Stimulated activated naive CD8-positive, alpha-beta T cell treated with anti-CD3 and anti-CD28 coated beads, Interleukin-15, amount 100 ng/mL, for 72 hours (primary cell): Measurements from ENCODE around the gene TRIM2.
A peak's percentile ranks its signal among the peaks of the same experiment; 100 is the strongest.
"Not testable (repeated sequence)": the region's sequence is repeated elsewhere in the genome, so short reads cannot be mapped to it uniquely, and the experiment has no call there.

Experiments used
- ATAC-seq: fragments of 150-1000 bp; cut with Tn5 transposase; 2 replicates; pipeline ENCODE4 v1.10.0; 2021; ENCODE audit warnings: mild to moderate bottlenecking, moderate library complexity
- DNase-seq, 2 donors: peaks; one replicate each; pipeline ENCODE4 v3.0.0; 2021 to 2022
- H3K27ac Mint-ChIP-seq, 2 donors: one replicate each; pipeline ENCODE4 v1.8.0; 2022; ENCODE audit warnings: mild to moderate bottlenecking in 2 of 2, mixed read lengths in 2 of 2, moderate library complexity in 2 of 2
- H3K27me3 Mint-ChIP-seq: one replicate; pipeline ENCODE4 v1.8.0; 2022; ENCODE audit warnings: mixed read lengths
- H3K4me1 Mint-ChIP-seq: one replicate; pipeline ENCODE4 v1.8.0; 2022; ENCODE audit warnings: mild to moderate bottlenecking, mixed read lengths
- H3K4me3 Mint-ChIP-seq, 2 donors: one replicate each; pipeline ENCODE4 v1.8.0; 2022; ENCODE audit warnings: mild to moderate bottlenecking in 2 of 2, mixed read lengths in 2 of 2, moderate library complexity in 1 of 2
- H3K9me3 Mint-ChIP-seq, 2 donors: one replicate each; pipeline ENCODE4 v1.8.0; 2022; ENCODE audit warnings: mixed read lengths in 2 of 2

The TRIM2 gene

GRCh38 chr4:153204247-153204671 lies at the start of gene TRIM2:
Gene TRIM2, plus strand, starts transcription at chr4:153204443. Its CDS starts 88 bp downstream, at chr4:153204531.
- ATAC-seq = no peak
- no peak for DNase-seq
- no peaks in the 10 kb centered on the region for H3K9me3 Mint-ChIP-seq
- peaks cover 5% of the 10 kb centered on the region for H3K27me3 Mint-ChIP-seq
- H3K27ac Mint-ChIP-seq = no peak within 1 kb of the TSS
- peaks cover 35% of the 10 kb centered on the region for H3K4me1 Mint-ChIP-seq
- H3K4me3 Mint-ChIP-seq = peak within 1 kb of the TSS; percentile 39 to 58

- H3K4me3 Mint-ChIP-seq = no peak overlapping the region
- H3K27ac Mint-ChIP-seq = no peak overlapping the region
- H3K27me3 Mint-ChIP-seq = peaks cover 44% of the 10 kb centered on the region
- ATAC-seq (no peak), DNase-seq (no peak)
- H3K9me3 Mint-ChIP-seq = no peaks in the 10 kb centered on the region
- H3K4me1 Mint-ChIP-seq = peaks cover 90% of the 10 kb centered on the region
Measured at GRCh38 chr4:153155686-153156085, 48.6 kb upstream of the TRIM2 start.

- Mint-ChIP-seq H3K4me1 (peaks cover 87% of the 10 kb centered on the region), H3K27ac (no peak overlapping the region), H3K9me3 (no peaks in the 10 kb centered on the region), H3K4me3 (peak overlapping the region; percentile 44 to 58), H3K27me3 (peaks cover 44% of the 10 kb centered on the region)
- peak in 1 of 2 donors; percentile 25 for DNase-seq
- no peak for ATAC-seq
Measured at GRCh38 chr4:153156263-153156662, 48.0 kb upstream of the TRIM2 start.

GRCh38 chr4:153156721-153157120 lies 47.5 kb upstream of the TRIM2 start:
- no peak for DNase-seq
- H3K9me3 Mint-ChIP-seq = no peaks in the 10 kb centered on the region
- H3K4me3 Mint-ChIP-seq = peak overlapping the region in 1 of 2 donors; percentile 58
- H3K4me1 Mint-ChIP-seq = peaks cover 83% of the 10 kb centered on the region
- ATAC-seq = no peak
- no peak overlapping the region for H3K27ac Mint-ChIP-seq
- H3K27me3 Mint-ChIP-seq = peaks cover 39% of the 10 kb centered on the region

- ATAC-seq (no peak), DNase-seq (no peak)
- Mint-ChIP-seq H3K27ac (no peak overlapping the region), H3K4me3 (no peak overlapping the region), H3K9me3 (no peaks in the 10 kb centered on the region), H3K4me1 (peaks cover 60% of the 10 kb centered on the region), H3K27me3 (peaks cover 27% of the 10 kb centered on the region)
Measured at GRCh38 chr4:153159016-153159415, 45.2 kb upstream of the TRIM2 start.

- ATAC-seq = peak; percentile 68
Measured at GRCh38 chr4:153159728-153160221, 44.5 kb upstream of the TRIM2 start.

GRCh38 chr4:153160821-153161220 lies 43.4 kb upstream of the TRIM2 start:
- H3K9me3 Mint-ChIP-seq = no peaks in the 10 kb centered on the region
- H3K27ac Mint-ChIP-seq = no peak overlapping the region
- H3K4me1 Mint-ChIP-seq = peaks cover 44% of the 10 kb centered on the region
- peaks cover 21% of the 10 kb centered on the region for H3K27me3 Mint-ChIP-seq
- DNase-seq (no peak), ATAC-seq (no peak)
- H3K4me3 Mint-ChIP-seq = no peak overlapping the region

More at GRCh38 chr4:153159728-153160221, 44.5 kb upstream of the TRIM2 start:
- DNase-seq = no peak
- H3K4me1 Mint-ChIP-seq = peaks cover 55% of the 10 kb centered on the region
- peaks cover 25% of the 10 kb centered on the region for H3K27me3 Mint-ChIP-seq
- no peaks in the 10 kb centered on the region for H3K9me3 Mint-ChIP-seq
- H3K27ac Mint-ChIP-seq = peak overlapping the region in 1 of 2 donors; percentile 54
- H3K4me3 Mint-ChIP-seq = peak overlapping the region; percentile 3 to 27

GRCh38 chr4:153161226-153161963 lies 42.8 kb upstream of the TRIM2 start:
- H3K27ac Mint-ChIP-seq = no peak overlapping the region
- H3K4me3 Mint-ChIP-seq = no peak overlapping the region
- DNase-seq = no peak
- H3K9me3 Mint-ChIP-seq = no peaks in the 10 kb centered on the region
- ATAC-seq = no peak
- H3K4me1 Mint-ChIP-seq = peaks cover 39% of the 10 kb centered on the region
- peaks cover 20% of the 10 kb centered on the region for H3K27me3 Mint-ChIP-seq

- not testable (repeated sequence) for ATAC-seq, H3K4me3 Mint-ChIP-seq, DNase-seq, H3K9me3 Mint-ChIP-seq, H3K4me1 Mint-ChIP-seq, H3K27ac Mint-ChIP-seq
- peaks cover 24% of the 10 kb centered on the region for H3K27me3 Mint-ChIP-seq
Measured at GRCh38 chr4:153165236-153165635, 39.0 kb upstream of the TRIM2 start.

GRCh38 chr4:153166716-153167501 lies 37.3 kb upstream of the TRIM2 start:
- Mint-ChIP-seq H3K27me3 (peaks cover 24% of the 10 kb centered on the region), H3K4me3 (no peak overlapping the region), H3K27ac (no peak overlapping the region), H3K4me1 (no peaks in the 10 kb centered on the region), H3K9me3 (no peaks in the 10 kb centered on the region)
- no peak for DNase-seq
- no peak for ATAC-seq

GRCh38 chr4:153169776-153170175 lies 34.5 kb upstream of the TRIM2 start:
- ATAC-seq (no peak), DNase-seq (no peak)
- no peaks in the 10 kb centered on the region for H3K9me3 Mint-ChIP-seq
- H3K4me1 Mint-ChIP-seq = no peaks in the 10 kb centered on the region
- no peak overlapping the region for H3K27ac Mint-ChIP-seq
- H3K4me3 Mint-ChIP-seq = no peak overlapping the region
- H3K27me3 Mint-ChIP-seq = peaks cover 24% of the 10 kb centered on the region

GRCh38 chr4:153170407-153170806 lies 33.8 kb upstream of the TRIM2 start:
- ATAC-seq (no peak), DNase-seq (no peak)
- Mint-ChIP-seq H3K27ac (no peak overlapping the region), H3K9me3 (no peaks in the 10 kb centered on the region), H3K27me3 (peaks cover 21% of the 10 kb centered on the region), H3K4me1 (no peaks in the 10 kb centered on the region), H3K4me3 (no peak overlapping the region)

- Mint-ChIP-seq H3K27me3 (no peaks in the 10 kb centered on the region), H3K9me3 (no peaks in the 10 kb centered on the region), H3K4me1 (no peaks in the 10 kb centered on the region), H3K27ac (no peak overlapping the region), H3K4me3 (no peak overlapping the region)
- no peak for DNase-seq
- no peak for ATAC-seq
Measured at GRCh38 chr4:153174821-153175567, 29.2 kb upstream of the TRIM2 start.

GRCh38 chr4:153176938-153177337 lies 27.3 kb upstream of the TRIM2 start:
- no peaks in the 10 kb centered on the region for H3K27me3 Mint-ChIP-seq
- H3K4me1 Mint-ChIP-seq = no peaks in the 10 kb centered on the region
- H3K9me3 Mint-ChIP-seq = no peaks in the 10 kb centered on the region
- H3K27ac Mint-ChIP-seq = peak overlapping the region in 1 of 2 donors; percentile 64
- H3K4me3 Mint-ChIP-seq = no peak overlapping the region
- ATAC-seq (no peak), DNase-seq (no peak)

- no peak for DNase-seq
- H3K4me3 Mint-ChIP-seq = no peak overlapping the region
- no peaks in the 10 kb centered on the region for H3K4me1 Mint-ChIP-seq
- ATAC-seq = no peak
- no peaks in the 10 kb centered on the region for H3K9me3 Mint-ChIP-seq
- peak overlapping the region in 1 of 2 donors; percentile 16 for H3K27ac Mint-ChIP-seq
- no peaks in the 10 kb centered on the region for H3K27me3 Mint-ChIP-seq
Measured at GRCh38 chr4:153177841-153178240, 26.4 kb upstream of the TRIM2 start.
